ENCODE data around the gene SEMA3E.

The SEMA3E gene

DNA sequence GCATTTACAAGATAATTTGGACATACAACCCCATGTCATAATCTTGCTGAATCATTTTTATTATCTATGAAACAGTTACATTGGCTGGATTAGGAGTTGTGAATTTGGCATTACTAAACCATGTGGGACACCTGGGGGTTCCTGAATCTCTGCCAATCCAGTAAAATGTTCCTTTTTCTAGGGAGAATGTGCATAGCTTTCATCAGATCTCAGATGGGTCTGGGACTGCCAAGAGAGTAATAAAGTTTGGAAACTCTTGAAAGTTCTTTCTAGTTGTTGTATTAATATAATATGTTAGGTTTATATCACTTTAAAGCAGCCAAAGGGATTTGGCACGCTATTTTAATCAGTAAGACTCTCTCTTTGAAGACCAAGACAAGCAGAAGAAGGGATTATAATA is 62.7 kb downstream of the SEMA3E start:
- CTCF ChIA-PET, result no interaction called here
- H3K27ac ChIP-seq (ENCODE audit: insufficient read depth in 1 of 2, low read depth in 1 of 2, low read length in 2 of 2, poor library complexity in 1 of 2, severe bottlenecking in 2 of 2), result no peak overlapping the region
- no peaks in the 10 kb centered on the region for H3K9me3 ChIP-seq (ENCODE audit: control extremely low read depth in 1 of 5, control insufficient read depth in 4 of 5, insufficient read depth in 2 of 5, low read depth in 1 of 5, low read length in 4 of 5)
- H3K27me3 ChIP-seq (replicated peaks in 2 of 5; ENCODE audit: control insufficient read depth in 4 of 5, insufficient read depth in 5 of 5, low read length in 4 of 5), result no peaks in the 10 kb centered on the region
- DNase-seq, result no peak
- no peak overlapping the region for H3K4me3 ChIP-seq (ENCODE audit: control insufficient read depth in 1 of 7, extremely low read depth in 1 of 7, insufficient read depth in 4 of 7, low read depth in 2 of 7, low read length in 6 of 7)
- POLR2A ChIA-PET, result no interaction called here
- H3K36me3 ChIP-seq (ENCODE audit: control insufficient read depth in 4 of 4, insufficient read depth in 4 of 4, low read length in 3 of 4), result no peaks in the 10 kb centered on the region
- no peaks in the 10 kb centered on the region for H3K4me1 ChIP-seq (ENCODE audit: control extremely low read depth in 1 of 4, control insufficient read depth in 4 of 4, insufficient read depth in 4 of 4, low read length in 3 of 4)
- no CpG with 5 or more reads among the region's 1 CpG for WGBS (ENCODE audit: insufficient coverage)

DNA sequence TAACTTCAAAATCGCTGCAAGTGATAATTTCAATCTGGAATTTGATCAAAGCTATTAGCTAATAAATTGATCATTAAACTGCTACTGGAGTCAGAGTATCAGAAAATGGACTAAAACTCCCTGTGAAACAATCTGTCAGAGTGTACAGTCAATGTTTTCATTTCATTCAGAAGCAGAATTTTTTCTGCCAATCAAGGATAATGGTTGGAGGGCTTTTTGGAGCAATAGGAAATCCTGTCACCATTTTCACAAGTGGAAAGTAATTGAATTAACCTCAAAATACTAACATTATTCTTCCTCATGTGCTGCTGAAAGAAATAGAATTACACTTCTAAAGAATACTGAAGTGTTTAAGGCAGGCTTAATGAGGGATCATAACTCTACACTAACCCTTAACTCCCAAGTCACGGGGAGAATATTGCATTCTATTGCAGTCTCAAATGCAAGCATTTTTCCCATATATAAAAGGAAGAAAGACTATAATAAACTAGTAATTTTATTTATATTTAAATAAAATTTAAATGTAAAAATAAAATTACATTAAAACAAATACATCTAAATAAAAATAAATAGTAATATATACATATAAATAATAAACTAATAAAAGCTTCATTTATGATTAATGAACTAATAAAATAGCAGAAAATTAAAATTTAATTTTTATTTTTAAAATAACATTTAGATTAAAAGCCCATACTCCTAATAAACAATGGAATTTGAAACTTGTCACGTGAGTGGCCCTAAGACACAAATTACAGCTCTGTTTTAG is 67.1 kb downstream of the SEMA3E start:
- no peak overlapping the region for H3K4me3 ChIP-seq (ENCODE audit: control insufficient read depth in 1 of 7, extremely low read depth in 1 of 7, insufficient read depth in 4 of 7, low read depth in 2 of 7, low read length in 6 of 7)
- WGBS (ENCODE audit: insufficient coverage), result no CpG with 5 or more reads among the region's 3 CpGs

DNA sequence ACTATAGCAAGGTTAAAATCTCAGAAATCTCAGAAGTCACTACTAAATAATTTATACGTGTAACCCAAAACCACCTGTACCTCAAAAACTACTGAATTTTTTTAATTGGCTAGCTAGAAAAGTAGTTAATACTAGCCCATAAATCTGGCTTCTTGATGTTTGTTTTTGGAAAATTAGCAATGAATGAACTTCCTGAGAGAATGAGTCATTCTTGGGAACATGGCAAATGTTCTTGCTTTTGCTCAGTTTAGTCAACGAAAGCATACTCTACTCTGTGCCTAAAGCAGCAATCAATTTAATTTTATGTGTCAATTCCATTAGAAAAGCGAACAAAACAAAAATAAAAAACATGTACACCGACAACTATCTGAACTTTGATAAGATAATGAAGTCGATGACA is 69.2 kb downstream of the SEMA3E start:
- CTCF ChIA-PET, result no interaction called here
- Histone ChIP-seq H3K4me3 (ENCODE audit: control insufficient read depth in 1 of 7, extremely low read depth in 1 of 7, insufficient read depth in 4 of 7, low read depth in 2 of 7, low read length in 6 of 7) (no peak overlapping the region), H3K4me1 (ENCODE audit: control extremely low read depth in 1 of 4, control insufficient read depth in 4 of 4, insufficient read depth in 4 of 4, low read length in 3 of 4) (no peaks in the 10 kb centered on the region), H3K36me3 (ENCODE audit: control insufficient read depth in 4 of 4, insufficient read depth in 4 of 4, low read length in 3 of 4) (no peaks in the 10 kb centered on the region), H3K27me3 (replicated peaks in 2 of 5; ENCODE audit: control insufficient read depth in 4 of 5, insufficient read depth in 5 of 5, low read length in 4 of 5) (no peaks in the 10 kb centered on the region), H3K27ac (ENCODE audit: insufficient read depth in 1 of 2, low read depth in 1 of 2, low read length in 2 of 2, poor library complexity in 1 of 2, severe bottlenecking in 2 of 2) (no peak overlapping the region), H3K9me3 (ENCODE audit: control extremely low read depth in 1 of 5, control insufficient read depth in 4 of 5, insufficient read depth in 2 of 5, low read depth in 1 of 5, low read length in 4 of 5) (no peaks in the 10 kb centered on the region)
- no peak for DNase-seq
- POLR2A ChIA-PET, result no interaction called here
- 100% methylated on average over 1 of the region's 5 CpGs for WGBS (ENCODE audit: insufficient coverage)

More for the DNA sequence above, 67.1 kb downstream of the SEMA3E start:
- H3K27ac ChIP-seq (ENCODE audit: insufficient read depth in 1 of 2, low read depth in 1 of 2, low read length in 2 of 2, poor library complexity in 1 of 2, severe bottlenecking in 2 of 2), result no peak overlapping the region
- no peaks in the 10 kb centered on the region for H3K4me1 ChIP-seq (ENCODE audit: control extremely low read depth in 1 of 4, control insufficient read depth in 4 of 4, insufficient read depth in 4 of 4, low read length in 3 of 4)
- ChIA-PET POLR2A (no interaction called here), CTCF (no interaction called here)
- DNase-seq, result no peak
- H3K36me3 ChIP-seq (ENCODE audit: control insufficient read depth in 4 of 4, insufficient read depth in 4 of 4, low read length in 3 of 4), result no peaks in the 10 kb centered on the region
- H3K27me3 ChIP-seq (replicated peaks in 2 of 5; ENCODE audit: control insufficient read depth in 4 of 5, insufficient read depth in 5 of 5, low read length in 4 of 5), result no peaks in the 10 kb centered on the region
- no peaks in the 10 kb centered on the region for H3K9me3 ChIP-seq (ENCODE audit: control extremely low read depth in 1 of 5, control insufficient read depth in 4 of 5, insufficient read depth in 2 of 5, low read depth in 1 of 5, low read length in 4 of 5)

DNA sequence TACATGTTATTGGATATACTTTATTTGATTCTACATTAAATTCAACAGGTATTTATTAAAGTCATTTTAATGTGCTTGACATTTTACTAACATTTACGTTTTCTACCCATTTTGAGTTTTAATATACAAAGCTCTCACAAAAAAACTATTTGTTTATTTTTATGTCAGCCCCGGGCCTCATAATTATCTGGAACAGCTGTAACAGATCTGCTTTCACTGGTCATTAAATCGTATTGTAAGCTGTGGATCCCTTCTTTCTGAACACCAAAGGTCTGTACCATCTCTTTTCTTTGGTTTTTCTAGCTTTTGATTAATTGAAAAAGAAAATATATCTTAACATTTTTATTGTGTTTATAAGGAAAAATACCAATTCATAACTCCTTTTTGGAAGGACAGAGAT is 73.5 kb downstream of the SEMA3E start:
- no peak overlapping the region for H3K4me3 ChIP-seq (ENCODE audit: control insufficient read depth in 1 of 7, extremely low read depth in 1 of 7, insufficient read depth in 4 of 7, low read depth in 2 of 7, low read length in 6 of 7)
- no peaks in the 10 kb centered on the region for H3K4me1 ChIP-seq (ENCODE audit: control extremely low read depth in 1 of 4, control insufficient read depth in 4 of 4, insufficient read depth in 4 of 4, low read length in 3 of 4)
- DNase-seq, result no peak
- POLR2A ChIA-PET, result no interaction called here
- no peaks in the 10 kb centered on the region for H3K9me3 ChIP-seq (ENCODE audit: control extremely low read depth in 1 of 5, control insufficient read depth in 4 of 5, insufficient read depth in 2 of 5, low read depth in 1 of 5, low read length in 4 of 5)
- no peaks in the 10 kb centered on the region for H3K36me3 ChIP-seq (ENCODE audit: control insufficient read depth in 4 of 4, insufficient read depth in 4 of 4, low read length in 3 of 4)
- WGBS (ENCODE audit: insufficient coverage), result 86% methylated on average over 2 of the region's 3 CpGs
- no peaks in the 10 kb centered on the region for H3K27me3 ChIP-seq (replicated peaks in 2 of 5; ENCODE audit: control insufficient read depth in 4 of 5, insufficient read depth in 5 of 5, low read length in 4 of 5)
- H3K27ac ChIP-seq (ENCODE audit: insufficient read depth in 1 of 2, low read depth in 1 of 2, low read length in 2 of 2, poor library complexity in 1 of 2, severe bottlenecking in 2 of 2), result no peak overlapping the region
- CTCF ChIA-PET, result no interaction called here

DNA sequence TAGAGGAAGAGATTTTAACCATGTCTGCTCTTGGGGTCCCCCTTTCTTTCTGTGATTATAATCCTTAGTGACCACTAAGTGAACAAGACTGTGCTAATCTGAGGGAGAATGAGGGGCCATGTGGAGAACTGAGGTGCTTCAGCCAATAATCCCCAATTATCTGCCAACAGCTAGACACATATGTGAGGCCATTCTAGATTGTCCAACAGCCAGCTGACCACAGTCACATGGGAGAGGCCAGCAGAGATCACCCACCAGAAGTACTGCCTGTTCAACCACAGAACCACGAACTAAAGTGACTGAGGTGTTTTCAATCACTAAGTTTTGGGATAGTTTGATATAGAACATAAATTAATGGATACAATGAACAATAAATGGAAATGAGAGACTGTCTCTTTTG is 74.3 kb downstream of the SEMA3E start:
- ChIA-PET POLR2A (no interaction called here), CTCF (no interaction called here)
- Histone ChIP-seq H3K36me3 (ENCODE audit: control insufficient read depth in 4 of 4, insufficient read depth in 4 of 4, low read length in 3 of 4) (no peaks in the 10 kb centered on the region), H3K27me3 (replicated peaks in 2 of 5; ENCODE audit: control insufficient read depth in 4 of 5, insufficient read depth in 5 of 5, low read length in 4 of 5) (no peaks in the 10 kb centered on the region), H3K4me3 (ENCODE audit: control insufficient read depth in 1 of 7, extremely low read depth in 1 of 7, insufficient read depth in 4 of 7, low read depth in 2 of 7, low read length in 6 of 7) (no peak overlapping the region), H3K9me3 (ENCODE audit: control extremely low read depth in 1 of 5, control insufficient read depth in 4 of 5, insufficient read depth in 2 of 5, low read depth in 1 of 5, low read length in 4 of 5) (no peaks in the 10 kb centered on the region), H3K27ac (ENCODE audit: insufficient read depth in 1 of 2, low read depth in 1 of 2, low read length in 2 of 2, poor library complexity in 1 of 2, severe bottlenecking in 2 of 2) (no peak overlapping the region), H3K4me1 (ENCODE audit: control extremely low read depth in 1 of 4, control insufficient read depth in 4 of 4, insufficient read depth in 4 of 4, low read length in 3 of 4) (no peaks in the 10 kb centered on the region)
- DNase-seq, result no peak
- no CpG with 5 or more reads among the region's 1 CpG for WGBS (ENCODE audit: insufficient coverage)

DNA sequence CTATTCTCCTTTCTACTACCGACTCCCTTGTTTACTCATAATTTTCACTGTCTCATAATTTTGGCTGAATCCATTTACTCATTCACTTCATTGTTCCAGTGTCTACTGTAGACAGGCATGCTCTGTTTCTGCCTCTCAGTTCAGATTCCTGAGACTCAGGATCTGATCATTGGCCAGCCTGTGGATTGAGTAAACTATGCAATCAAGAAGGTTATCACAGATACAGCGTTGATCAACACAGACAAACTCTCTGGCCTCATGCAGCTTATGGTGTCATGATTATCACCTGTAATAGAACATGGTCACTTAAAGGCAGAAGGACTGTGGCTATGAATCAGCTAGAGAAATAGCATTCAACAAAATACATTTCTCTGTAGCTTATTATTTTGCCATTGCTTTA is 86.0 kb downstream of the SEMA3E start:
- Histone ChIP-seq H3K36me3 (ENCODE audit: control insufficient read depth in 4 of 4, insufficient read depth in 4 of 4, low read length in 3 of 4) (no peaks in the 10 kb centered on the region), H3K4me3 (ENCODE audit: control insufficient read depth in 1 of 7, extremely low read depth in 1 of 7, insufficient read depth in 4 of 7, low read depth in 2 of 7, low read length in 6 of 7) (no peak overlapping the region), H3K27me3 (replicated peaks in 2 of 5; ENCODE audit: control insufficient read depth in 4 of 5, insufficient read depth in 5 of 5, low read length in 4 of 5) (no peaks in the 10 kb centered on the region), H3K9me3 (ENCODE audit: control extremely low read depth in 1 of 5, control insufficient read depth in 4 of 5, insufficient read depth in 2 of 5, low read depth in 1 of 5, low read length in 4 of 5) (no peaks in the 10 kb centered on the region), H3K4me1 (ENCODE audit: control extremely low read depth in 1 of 4, control insufficient read depth in 4 of 4, insufficient read depth in 4 of 4, low read length in 3 of 4) (no peaks in the 10 kb centered on the region), H3K27ac (ENCODE audit: insufficient read depth in 1 of 2, low read depth in 1 of 2, low read length in 2 of 2, poor library complexity in 1 of 2, severe bottlenecking in 2 of 2) (no peak overlapping the region)
- 97% methylated on average over 2 of the region's 2 CpGs for WGBS (ENCODE audit: insufficient coverage)
- no peak for DNase-seq
- ChIA-PET POLR2A (no interaction called here), CTCF (no interaction called here)

DNA sequence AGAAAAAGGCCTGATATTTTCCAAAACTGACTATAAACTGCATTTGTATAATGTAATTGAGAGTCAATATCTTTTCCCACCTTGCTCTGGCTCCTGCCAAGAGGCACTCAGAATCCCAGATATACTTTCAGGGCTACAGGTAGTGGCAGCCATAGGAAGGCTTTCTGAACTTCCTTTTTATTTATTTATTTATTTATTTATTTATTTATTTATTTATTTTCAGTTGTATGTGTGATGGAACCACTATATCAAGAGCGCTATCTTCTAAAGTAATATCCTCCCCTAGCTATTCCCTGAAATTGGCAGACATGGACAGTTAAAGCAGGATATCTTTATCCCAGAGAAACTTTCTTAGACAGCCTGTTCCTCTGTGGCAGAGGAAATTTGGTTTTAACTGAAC is 86.7 kb downstream of the SEMA3E start:
- H3K4me1 ChIP-seq (ENCODE audit: control extremely low read depth in 1 of 4, control insufficient read depth in 4 of 4, insufficient read depth in 4 of 4, low read length in 3 of 4), result no peaks in the 10 kb centered on the region
- ChIA-PET POLR2A (no interaction called here), CTCF (no interaction called here)
- H3K27ac ChIP-seq (ENCODE audit: insufficient read depth in 1 of 2, low read depth in 1 of 2, low read length in 2 of 2, poor library complexity in 1 of 2, severe bottlenecking in 2 of 2), result no peak overlapping the region
- no CpG with 5 or more reads among the region's 1 CpG for WGBS (ENCODE audit: insufficient coverage)
- H3K4me3 ChIP-seq (ENCODE audit: control insufficient read depth in 1 of 7, extremely low read depth in 1 of 7, insufficient read depth in 4 of 7, low read depth in 2 of 7, low read length in 6 of 7), result no peak overlapping the region
- H3K36me3 ChIP-seq (ENCODE audit: control insufficient read depth in 4 of 4, insufficient read depth in 4 of 4, low read length in 3 of 4), result no peaks in the 10 kb centered on the region
- no peak for DNase-seq
- H3K27me3 ChIP-seq (replicated peaks in 2 of 5; ENCODE audit: control insufficient read depth in 4 of 5, insufficient read depth in 5 of 5, low read length in 4 of 5), result no peaks in the 10 kb centered on the region
- no peaks in the 10 kb centered on the region for H3K9me3 ChIP-seq (ENCODE audit: control extremely low read depth in 1 of 5, control insufficient read depth in 4 of 5, insufficient read depth in 2 of 5, low read depth in 1 of 5, low read length in 4 of 5)
